Lung microvascular endothelial cell (primary cell): ENCODE results near the gene ABCD4. TPM values are rescaled to one million over a fixed set of nuclear protein-coding genes. Genes with fewer than 3 reads are reported as not detected.
A peak's percentile ranks its signal among the peaks of the same experiment; 100 is the strongest.
"Not testable (repeated sequence)": the region's sequence is repeated elsewhere in the genome, so short reads cannot be mapped to it uniquely, and the experiment has no call there.

ENCODE experiments used
- DNase-seq, 2 donors: peaks; one replicate each; pipeline versions ENCODE4 v3.0.0 to v3.0.0-alpha.2; 2010; ENCODE audit warnings: low read depth in 2 of 2
- total RNA-seq: library from RNA; depleted of rRNA; stranded (reverse); fragments of >200 nt; gene quantifications from 2 replicates; pipeline ENCODE4 v1.2.1, GENCODE V29; 2014

Gene ABCD4
- total RNA-seq: 32.5 and 51.2 TPM in 2 replicates

DNA sequence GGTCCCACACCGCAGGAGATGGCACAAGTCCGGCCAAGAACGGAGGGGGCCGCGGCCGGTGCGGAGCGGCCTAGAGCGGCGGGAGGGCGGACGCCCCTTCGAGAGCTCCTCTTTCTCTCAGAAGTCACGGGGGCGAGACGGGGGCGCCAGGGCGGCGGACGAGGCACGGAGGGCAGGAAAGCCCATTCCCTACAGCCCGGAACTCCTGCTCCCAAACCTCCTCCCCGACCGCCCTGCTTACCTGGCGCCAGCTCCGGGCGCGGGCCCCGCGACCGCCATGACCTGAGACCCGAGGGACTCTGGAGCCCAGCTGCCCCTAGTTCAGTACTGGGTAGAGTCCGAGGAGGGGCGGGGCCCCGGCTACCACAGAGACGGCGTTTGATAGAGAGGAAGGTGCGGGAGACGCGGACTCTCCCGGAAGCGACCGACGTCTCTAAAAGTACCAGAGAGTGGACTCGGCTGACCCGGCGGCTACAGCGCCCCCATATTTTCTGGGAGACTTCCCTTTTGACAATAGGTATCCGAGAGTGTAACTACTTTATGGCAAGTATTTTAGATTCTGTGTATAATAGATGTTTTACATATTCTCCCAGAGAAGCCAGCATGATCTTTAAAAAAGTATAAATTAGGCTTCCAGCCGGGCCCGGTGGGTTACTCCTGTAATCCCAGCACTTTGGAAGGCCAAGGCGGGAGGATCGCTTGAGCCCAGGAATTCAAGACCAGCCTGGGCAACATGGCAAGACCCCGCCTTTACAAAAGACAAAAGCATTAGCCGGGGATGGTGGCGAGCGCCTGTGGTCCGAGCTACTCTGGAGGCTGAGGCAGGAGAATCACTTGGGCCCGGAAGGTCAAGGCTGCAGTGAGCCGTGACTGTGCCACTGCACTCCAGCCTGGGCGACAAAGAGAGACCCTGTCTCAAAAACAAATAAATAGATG lies at the start of gene ABCD4:
ABCD4 (minus strand) TSS at position 301 of the 936 bp plus-strand sequence; CDS start at position 279, 22 bp downstream.
- peak; percentile 85 to 93 for DNase-seq

DNA sequence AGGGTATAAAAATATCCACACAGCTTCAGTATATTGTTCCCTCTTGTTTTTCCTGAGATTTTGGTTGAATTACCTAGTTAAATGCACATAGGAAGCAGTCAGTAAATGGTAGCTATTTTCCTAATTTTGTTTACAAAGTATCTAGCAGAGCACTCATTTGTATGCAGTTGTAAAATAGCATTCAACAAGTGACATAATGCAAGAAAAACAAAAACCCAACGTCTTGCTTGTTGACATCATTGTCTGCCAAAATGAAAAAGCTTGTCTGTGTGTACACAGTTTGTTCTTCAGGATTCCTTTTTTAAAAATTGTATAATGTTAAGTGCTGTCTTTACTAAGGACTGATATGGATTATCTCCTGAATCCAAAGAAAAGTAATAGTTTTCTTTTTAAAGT lies 48.2 kb upstream of the ABCD4 start:
- no peak for DNase-seq

DNA sequence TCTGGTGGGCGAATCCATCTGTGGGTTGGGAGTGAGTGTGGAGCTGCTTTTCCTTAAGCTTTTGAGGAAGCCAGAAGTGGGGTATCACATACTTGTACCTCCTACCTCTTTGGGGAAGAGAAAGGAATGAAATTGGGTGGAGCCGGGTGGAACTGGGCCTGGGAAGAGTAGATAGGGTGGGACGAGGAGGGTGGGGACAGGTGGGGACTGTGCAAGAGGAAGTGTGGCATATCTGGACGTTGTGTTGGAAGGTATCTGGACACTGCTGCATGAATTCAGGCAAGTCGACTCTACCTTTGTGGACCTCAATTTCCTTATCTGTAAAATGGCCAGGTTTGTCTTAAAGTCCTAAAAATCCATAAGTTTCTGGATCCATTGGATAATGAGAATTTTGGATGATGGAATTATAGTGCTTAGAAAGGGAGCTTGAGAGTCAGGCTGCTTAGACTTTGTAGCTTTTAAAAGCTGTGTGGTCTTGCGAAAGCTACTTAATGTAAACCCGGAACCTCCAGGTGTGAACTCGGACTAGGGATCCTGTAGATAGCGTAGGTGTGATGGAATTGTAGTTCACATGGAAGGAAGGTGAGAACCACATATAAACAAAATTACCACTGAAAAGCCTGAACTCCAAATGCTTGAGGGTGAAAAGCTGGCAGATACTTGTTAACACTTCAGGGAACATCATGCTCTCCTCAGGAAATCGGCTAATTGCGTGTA lies 47.6 kb upstream of the ABCD4 start:
- DNase-seq: no peak

DNA sequence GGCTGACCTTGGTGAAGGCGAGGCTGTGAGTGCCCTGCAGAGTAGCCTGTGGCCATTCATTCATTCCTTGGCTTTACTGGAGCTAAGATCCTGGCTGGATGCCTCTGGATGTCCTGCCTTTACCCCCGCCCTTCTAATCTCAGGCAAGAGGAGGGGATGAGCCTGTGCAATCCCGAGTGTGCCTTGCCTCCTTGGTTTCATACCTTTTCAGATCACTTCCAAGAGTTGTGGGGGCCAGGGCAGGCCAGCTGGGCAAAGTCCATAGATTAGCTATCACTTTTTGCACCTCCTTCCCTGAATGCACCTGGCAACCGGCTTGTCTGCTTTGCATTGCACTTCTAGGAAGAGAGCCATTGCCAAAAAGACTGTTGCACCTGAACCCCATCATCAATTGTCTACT lies 47.0 kb upstream of the ABCD4 start:
- DNase-seq: no peak

DNA sequence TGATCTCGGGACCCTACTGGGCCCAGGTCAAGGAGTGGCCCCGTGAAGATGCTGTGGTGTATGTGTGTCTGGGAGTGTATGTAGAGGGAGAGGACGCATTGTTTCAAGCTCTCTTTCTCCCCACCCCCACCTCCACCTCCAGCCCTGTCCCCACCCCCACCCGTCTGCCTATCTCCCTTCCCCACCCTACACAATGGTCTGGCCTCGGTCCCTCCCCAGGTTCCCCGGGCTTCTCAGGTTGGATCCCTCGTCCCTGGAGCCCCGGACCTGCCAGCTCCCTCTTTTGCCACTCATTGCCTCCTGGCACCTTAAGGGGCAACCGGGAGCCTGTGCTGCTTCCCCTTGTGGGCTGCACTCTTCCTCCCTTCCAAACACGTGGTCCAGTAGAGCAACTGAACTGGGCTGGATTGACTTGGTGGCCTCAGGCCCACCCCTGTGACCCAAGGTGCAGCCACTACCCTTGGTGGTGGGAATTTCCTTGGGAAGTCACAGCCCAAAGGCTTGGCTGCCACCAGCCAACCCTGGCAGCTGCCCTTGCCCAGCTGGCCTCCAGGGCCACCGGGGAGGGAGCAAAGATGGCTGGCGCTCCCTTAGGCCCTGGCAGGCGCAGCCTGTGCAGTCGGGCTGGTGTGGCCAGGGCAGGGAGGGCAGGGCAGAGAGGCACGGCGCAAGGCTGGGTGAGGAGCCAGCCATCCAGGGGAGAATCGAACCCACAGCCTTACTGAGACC lies 46.2 kb upstream of the ABCD4 start:
- no peak for DNase-seq

DNA sequence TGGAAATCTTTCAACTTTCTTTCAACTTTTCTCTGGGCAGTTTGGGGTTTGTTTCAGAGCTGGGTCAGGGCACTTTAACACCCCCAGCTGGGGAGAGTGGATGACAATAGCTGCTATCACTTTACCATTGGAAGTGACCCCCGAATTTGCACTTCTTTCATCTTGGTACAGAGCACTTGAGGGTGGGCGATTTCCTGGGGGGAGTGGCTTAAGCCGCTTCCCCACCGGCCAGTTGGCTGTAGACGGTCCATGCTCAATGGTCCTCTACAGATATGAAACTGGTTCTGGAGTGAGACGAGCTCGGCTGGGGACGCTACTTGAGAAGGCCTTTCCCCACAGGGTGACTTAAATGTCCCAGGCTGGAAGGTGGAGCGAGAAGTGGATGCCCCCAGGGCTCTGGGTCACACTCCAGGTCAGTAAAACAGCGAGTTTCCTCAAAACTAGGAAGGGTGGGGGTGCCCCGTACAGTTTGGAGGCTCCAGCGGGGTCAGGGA lies 45.6 kb upstream of the ABCD4 start, which contains the start of gene VRTN:
VRTN (plus strand) TSS at position 231 of the 494 bp plus-strand sequence. CDS start 8,313 bp downstream, outside the sequence.
- no peak for DNase-seq

DNA sequence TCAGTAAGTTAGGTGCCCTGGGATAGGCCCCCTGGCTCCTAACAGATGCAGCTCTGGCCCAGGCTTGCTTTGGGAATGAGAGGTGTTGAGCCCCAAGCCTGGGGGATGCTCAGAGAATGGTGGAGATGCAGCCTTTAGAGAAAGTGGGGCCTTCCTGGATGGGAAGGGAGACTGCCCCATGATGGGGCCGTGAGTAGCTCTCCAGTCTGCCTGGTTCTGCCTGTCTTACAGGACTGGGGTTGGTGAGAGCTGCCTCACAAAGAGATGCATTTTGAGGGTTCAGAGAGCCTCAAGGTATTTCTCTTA lies 45.0 kb upstream of the ABCD4 start:
- DNase-seq: no peak

DNA sequence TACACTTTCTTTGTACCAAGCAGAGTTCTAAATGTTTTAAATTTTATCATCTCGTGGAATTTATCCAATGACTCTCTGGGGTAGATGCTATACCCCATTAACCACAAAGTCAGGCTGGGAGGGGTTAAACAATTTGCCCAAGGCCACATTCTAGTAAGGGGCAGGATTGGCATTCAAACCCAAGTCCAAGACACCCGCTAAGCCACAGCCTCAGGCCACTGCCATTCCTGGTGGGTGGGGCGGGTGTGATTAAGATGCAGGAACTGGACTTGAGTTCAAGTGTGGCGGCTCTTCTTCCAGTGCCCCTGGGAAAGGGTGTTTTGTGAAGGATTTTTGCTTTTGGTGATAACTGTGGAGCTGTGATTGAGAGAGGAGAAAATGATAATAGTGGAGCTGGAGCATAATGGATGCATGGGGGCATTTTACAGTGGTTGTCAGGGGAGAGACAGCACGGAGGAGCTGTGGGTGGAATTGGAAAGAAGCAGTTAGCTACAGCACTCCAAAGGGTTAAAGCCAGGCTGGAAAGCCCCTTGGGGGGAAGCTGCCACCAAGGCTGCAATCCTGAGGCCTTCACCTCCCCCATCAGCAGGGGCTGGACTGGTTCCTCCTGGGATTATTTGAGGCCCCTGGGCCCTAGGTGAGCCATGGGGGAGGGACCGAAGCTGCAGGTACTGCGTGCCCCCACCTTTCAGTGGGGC lies 44.5 kb upstream of the ABCD4 start:
- DNase-seq: no peak

DNA sequence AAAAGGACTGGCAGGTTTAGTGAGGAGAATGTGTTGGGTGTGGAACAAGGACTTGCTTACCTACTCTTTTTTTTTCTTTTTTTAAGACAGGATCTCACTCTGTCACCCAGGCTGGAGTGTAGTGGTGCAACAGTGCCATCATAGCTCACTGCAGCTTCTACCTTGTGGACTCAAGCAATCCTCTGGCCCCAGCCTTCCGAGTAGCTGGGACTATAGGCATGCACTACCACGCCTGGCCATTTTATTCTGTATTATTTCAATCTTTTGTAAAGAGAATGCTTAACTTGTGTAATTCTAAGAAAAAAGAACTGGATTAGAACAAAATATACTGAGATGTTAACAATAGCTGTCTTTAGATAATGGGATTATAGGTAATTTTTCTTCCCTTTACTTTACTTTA lies 43.6 kb upstream of the ABCD4 start:
- DNase-seq: no peak

DNA sequence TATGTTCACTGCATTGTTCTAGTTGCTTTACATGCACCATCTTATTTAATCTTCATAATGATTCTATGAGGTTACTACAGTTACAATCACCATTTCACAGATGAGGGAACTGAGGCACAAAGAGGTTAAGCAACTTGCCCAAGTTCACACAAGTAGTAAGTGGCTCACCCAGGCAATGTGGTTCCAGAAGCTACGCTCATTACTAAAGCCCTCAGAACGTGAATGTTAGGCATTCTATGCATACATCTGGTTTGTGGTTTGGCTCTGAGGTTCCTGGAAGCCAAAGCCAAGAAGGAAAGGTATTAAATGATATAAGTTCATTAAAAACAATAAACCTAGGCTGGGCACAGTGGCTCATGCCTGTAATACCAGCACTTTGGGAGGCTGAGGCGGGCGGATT lies 31.2 kb upstream of the ABCD4 start:
- no peak for DNase-seq

DNA sequence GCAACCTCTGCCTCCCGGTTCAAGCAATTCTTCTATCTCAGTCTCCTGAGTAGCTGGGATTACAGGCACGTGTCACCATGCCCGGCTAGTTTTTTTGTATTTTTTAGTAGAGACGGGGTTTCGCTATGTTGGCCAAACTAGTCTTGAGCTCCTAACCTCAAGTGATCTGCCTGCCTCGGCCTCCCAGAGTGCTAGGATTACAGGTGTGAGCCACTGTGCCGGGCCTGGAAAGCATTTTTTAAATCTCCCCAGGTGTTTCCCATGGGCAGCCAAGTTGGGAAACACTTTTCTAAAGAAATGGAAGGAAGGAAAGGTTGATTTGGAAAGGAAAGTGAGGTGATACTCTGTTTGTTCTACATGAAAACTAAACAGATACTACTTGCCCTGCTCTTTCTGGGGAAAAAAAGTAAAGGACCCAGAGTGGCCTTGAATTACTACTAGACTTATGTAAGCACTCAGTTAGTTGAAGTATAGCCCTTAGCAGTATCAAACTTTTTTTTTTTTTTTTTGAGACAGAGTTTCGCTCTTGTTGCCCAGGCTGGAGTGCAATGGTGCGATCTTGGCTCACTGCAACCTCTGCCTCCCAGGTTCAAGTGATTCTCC lies 27.3 kb upstream of the ABCD4 start:
- not testable (repeated sequence) for DNase-seq

DNA sequence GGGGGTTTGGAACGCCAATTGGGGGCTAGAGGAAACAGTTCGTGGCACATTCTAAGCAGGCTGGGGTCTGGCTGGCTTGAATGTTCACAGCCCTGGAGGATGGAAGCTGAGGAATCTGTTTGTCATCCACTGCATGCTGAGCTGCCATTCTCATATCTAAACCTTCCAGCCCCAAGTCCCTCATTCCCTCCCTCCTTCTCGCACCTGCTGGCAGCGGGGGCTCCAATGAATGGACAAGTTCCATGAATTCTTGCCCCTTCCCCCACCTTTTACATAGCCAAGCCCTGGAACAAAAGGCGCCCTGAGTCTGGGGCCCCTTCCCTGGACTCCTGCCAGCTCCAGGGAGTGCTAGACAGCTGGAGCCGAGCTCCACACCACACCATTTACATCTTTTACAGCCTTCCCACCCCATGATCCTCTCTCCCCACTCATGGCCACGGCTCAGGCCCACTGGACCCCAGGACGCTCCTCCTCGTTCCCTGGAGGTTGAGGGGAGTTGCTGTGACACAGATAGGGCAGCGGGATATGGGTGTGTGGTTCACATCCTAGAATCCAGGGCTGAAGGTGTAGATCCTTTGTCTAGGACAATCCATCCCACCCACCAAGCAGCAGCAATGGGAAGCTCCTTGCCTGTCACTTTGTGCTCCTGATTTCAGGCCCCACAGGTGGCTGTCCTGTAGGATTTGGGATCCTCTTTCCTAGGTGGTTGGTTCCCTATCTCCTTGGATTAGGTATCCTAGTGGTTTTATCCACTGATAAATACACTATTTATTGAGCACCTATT lies 23.8 kb upstream of the ABCD4 start:
- DNase-seq: no peak

DNA sequence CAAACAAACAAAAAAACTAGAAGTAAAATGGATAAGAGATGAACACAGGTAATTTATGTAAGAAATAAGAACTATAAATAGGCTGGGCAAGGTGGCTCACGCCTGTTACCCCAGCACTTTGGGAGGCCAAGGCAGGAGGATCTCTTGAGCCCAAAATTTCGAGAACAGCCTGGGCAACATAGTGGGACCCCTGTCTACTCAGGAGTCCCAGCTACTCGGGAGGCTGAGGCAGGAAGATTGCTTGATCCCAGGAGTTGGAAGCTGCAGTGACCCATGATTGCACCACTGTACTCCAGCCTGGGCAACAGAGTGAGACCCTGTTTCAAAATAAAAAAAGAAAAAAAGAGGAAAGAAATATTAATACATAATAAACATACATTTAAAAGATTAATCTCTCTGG lies 22.7 kb upstream of the ABCD4 start:
- no peak for DNase-seq

DNA sequence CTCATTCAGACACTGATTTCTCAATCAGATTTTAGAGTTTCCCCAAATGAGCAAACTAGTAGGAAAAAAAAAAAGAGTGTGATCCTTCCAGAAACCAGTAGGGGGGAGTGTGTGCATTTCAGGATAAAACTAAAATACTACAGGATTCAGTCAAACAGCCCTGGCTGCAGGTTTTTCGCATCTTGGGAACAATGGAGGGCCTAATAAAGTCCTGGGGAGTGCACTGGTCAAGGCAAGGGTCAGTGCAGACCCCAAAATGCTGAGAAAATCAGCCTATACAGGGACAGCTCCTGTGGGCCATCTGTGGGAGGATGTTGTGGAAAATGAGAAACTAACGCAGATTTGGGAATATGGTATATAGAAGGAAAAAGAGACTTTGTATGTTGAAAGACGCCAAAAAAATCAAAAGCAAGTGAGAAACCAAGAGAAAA lies 22.2 kb upstream of the ABCD4 start:
- peak; percentile 36 to 50 for DNase-seq

DNA sequence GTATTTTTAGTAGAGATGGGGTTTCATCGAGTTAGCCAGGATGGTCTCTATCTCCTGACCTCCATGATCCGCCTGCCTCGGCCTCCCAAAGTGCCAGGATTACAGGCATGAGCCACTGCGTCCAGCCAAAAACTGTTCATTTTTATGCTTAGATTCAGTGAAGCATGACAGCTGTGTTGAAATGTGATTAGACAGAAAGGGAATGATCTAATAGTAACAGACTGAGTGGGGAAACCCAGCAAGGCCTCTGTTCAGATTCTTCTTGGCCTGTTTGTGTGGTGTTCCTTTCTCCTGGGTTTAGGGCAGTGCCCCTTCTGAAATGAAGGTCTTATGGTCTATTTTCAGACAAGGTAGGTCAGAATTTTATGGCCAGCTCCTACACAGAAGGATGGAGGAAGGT lies 11.8 kb upstream of the ABCD4 start:
- no peak for DNase-seq

DNA sequence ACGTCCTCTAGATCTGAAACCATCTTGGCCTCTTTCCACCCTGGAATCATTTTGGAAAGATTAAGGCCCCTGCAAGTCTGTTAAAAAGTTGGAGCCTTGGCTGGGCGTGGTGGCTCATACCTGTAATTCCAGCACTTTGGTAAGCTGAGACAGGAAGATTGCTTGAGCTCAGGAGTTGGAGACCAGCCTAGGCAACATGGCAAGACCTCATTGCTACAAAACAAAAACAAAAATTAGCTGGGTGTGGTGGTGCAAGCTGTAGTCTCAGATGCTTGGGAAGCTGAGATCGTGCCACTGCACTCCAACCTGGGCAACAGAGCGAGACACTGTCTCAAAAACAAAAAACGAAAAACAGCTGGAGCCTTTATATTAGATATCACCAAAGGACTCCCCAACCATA lies 10.9 kb upstream of the ABCD4 start:
- no peak for DNase-seq

DNA sequence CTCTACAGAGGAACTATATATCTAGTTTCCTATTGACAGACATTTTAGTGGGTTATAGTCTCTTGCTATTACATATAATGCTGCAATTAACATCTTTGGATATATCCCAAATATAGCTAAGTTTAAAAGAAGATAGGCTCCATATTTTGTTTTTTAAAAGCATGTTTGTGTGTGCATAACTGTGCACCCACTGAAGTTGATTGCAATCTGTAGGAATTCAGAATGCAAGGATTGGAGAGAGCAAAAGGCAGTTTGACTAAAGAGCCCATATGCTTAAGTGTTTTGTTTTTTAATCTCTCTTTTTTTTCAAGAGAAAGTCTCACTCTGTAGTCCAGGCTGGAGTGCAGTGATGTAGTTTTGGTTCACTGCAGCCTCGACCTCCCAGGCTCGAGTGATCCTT lies 9.4 kb upstream of the ABCD4 start:
- DNase-seq: no peak

DNA sequence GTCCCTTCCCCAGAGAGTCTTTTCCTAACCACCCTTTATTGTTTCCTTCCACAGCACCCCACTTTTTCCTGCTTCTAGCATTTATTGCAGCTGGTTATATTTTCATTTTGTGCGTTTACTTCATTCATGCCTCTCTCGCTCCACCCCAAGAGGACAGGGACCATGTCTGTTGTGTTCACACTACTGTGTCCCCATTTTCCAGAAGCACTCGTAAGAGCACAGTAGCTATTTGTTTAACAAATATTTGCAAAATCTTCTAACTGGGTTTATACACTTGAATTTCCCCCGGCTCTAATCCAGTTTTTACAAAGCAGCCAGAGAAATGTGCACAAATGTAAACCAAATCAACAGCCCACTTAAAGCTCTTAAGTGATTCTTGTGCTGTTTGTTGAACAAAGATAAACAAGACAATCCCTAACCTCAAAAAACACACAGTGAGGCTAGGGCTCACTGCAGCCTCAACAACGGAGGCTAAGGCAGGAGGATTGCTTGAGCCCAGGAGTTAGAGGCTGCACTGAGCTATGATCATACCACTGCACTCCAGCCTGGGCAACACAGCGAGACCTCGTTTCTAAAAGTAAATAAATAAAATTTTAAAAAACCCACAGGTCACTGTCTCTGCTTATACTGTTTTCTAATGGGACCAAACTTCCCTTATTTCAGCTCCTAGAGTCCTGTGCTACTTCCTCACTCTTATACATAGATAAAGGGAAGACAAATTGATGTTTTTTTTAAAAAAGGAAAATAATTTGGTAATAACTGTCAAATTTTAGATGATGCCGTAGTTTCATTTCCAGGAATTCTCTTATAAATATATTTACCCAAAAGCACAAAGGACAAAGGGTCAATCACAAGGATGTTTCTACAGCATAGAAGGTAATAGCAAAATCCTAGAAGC lies 6.6 kb upstream of the ABCD4 start:
- DNase-seq: no peak

DNA sequence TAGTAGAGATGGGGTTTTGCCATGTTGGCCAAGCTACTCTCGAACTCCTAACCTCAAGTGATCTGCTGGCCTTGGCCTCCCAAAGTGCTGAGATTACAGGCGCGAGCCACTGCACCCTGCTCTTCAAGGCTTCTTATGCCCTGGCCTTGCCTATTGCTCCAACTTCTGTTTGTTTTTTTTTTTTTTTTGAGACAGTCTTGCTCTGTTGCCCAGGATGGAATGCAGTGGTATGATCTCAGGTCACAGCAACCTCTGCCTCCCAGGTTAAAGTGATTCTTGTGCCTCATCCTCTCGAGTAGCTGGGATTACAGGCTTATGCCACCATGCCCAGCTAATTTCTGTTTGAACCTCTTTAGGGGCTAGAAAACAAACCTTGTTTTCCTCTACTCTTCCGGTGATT lies 6.0 kb upstream of the ABCD4 start:
- DNase-seq: no peak
